OCI-LY3 (cell line): ENCODE measurements around the gene CDC14A.

Experiments
- EZH2phosphoT487 ChIP-seq: fragments of 200-600 bp; shearing (Covaris generic); IDR thresholded peaks from 2 replicates; pipeline ENCODE4 v1.6.1; 2018; ENCODE audit warnings: antibody characterized with exemption, mixed run types, low read depth
- TF ChIP-seq, protein P1 (sequence below): fragments of 200-600, 300-600 bp; sonication (generic); IDR thresholded peaks from 2 replicates; pipeline ENCODE4 v1.5.1; 2014; ENCODE audit warnings: antibody characterized with exemption, low read length, low read depth

DNA sequence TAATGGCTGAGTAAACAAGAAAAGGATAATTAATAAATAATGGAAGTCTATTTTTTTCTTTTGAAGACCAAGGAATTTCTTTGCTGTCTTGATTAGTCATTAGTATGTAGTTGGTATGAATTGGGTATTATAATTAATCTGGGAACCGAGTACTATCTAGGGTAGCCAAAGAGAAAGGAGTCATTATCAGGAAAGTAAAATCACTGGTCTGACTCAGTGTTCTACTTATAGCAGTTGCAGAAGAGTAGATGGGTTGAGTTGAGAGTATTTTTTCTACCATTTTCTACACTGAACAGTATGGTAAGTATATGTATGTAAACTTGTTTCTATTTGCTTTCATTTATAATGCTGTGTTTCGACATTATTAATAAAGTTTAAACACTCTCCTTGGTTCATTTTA is 26.6 kb downstream of the CDC14A start:
- TF ChIP-seq, protein P1, sequence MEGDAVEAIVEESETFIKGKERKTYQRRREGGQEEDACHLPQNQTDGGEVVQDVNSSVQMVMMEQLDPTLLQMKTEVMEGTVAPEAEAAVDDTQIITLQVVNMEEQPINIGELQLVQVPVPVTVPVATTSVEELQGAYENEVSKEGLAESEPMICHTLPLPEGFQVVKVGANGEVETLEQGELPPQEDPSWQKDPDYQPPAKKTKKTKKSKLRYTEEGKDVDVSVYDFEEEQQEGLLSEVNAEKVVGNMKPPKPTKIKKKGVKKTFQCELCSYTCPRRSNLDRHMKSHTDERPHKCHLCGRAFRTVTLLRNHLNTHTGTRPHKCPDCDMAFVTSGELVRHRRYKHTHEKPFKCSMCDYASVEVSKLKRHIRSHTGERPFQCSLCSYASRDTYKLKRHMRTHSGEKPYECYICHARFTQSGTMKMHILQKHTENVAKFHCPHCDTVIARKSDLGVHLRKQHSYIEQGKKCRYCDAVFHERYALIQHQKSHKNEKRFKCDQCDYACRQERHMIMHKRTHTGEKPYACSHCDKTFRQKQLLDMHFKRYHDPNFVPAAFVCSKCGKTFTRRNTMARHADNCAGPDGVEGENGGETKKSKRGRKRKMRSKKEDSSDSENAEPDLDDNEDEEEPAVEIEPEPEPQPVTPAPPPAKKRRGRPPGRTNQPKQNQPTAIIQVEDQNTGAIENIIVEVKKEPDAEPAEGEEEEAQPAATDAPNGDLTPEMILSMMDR = no peak
- no peak for TF ChIP-seq EZH2phosphoT487
